ENCODE data around the gene OR13G1. TPM values are rescaled to one million over a fixed set of nuclear protein-coding genes. Genes with fewer than 3 reads are reported as not detected.

Gene OR13G1
- total and polyA plus RNA-seq, 2 experiments from 2014 or later, result not detected

DNA sequence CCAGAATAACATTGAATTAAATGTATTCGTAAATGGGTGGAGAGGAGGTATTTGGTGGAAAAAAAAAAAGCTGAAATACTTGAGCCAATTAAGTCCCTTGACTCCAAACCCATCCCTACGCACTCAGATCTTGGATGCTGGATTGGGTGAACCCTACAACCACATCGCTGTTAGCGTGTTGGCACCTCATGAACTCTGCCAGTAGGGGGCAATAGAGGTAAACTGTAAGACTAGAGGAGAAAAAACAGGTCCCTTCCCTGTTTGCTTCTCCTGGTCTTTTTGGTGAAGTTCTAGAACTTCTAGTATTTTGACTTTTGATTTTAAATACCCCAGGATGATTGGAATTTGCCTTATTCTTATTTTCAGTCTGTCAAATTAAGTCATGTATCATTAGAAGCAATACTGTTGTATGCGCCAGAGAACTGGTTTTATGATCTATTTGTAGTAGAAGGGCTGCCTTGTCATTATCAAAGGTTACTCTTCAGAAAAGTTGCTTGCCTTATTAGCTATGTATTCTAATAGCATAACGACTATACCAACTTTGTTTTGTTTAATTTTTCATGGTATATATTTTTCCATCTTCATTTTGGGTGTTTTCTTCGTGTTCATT, 1.9 kb upstream of the OR13G1 start:
- TF ChIP-seq, protein P1, sequence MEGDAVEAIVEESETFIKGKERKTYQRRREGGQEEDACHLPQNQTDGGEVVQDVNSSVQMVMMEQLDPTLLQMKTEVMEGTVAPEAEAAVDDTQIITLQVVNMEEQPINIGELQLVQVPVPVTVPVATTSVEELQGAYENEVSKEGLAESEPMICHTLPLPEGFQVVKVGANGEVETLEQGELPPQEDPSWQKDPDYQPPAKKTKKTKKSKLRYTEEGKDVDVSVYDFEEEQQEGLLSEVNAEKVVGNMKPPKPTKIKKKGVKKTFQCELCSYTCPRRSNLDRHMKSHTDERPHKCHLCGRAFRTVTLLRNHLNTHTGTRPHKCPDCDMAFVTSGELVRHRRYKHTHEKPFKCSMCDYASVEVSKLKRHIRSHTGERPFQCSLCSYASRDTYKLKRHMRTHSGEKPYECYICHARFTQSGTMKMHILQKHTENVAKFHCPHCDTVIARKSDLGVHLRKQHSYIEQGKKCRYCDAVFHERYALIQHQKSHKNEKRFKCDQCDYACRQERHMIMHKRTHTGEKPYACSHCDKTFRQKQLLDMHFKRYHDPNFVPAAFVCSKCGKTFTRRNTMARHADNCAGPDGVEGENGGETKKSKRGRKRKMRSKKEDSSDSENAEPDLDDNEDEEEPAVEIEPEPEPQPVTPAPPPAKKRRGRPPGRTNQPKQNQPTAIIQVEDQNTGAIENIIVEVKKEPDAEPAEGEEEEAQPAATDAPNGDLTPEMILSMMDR (IDR thresholded peaks at IDR 0.05; ENCODE audit: low read depth, low read length), result peak; percentile 53
- H3K9me3 ChIP-seq (ENCODE audit: low read depth), result no peaks in the 10 kb centered on the region
- no peak overlapping the region for H3K4me3 ChIP-seq
- no peaks in the 10 kb centered on the region for H3K4me1 ChIP-seq (ENCODE audit: low read depth)
- H3K27ac ChIP-seq, result no peak overlapping the region
- peak; percentile 32 to 89 for DNase-seq (ENCODE audit: low read depth in 1 of 2, low spot score in 1 of 2)
- H3K27me3 ChIP-seq, result no peaks in the 10 kb centered on the region
- no peaks in the 10 kb centered on the region for H3K36me3 ChIP-seq

DNA sequence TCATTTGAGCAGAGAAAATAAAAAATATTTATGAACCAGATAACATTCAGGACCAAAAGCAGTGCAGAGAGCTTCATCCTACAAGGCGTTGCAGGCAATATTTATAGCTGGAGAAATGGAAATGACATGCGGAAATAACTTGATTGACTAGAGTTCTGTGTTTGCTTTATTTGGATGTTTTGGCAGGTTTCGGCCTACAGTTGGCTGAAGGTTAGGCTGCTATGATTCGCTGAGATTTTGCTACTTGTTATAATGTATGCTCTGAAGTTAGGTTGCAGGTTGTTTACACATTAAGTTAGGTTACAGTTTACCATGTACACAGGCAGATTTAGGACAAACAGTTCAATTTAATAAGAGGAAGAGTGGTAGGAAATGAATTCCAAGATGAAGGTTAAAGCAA, 632 bp upstream of the OR13G1 start:
- Histone ChIP-seq H3K27me3 (no peaks in the 10 kb centered on the region), H3K4me1 (ENCODE audit: low read depth) (no peaks in the 10 kb centered on the region), H3K9me3 (ENCODE audit: low read depth) (no peaks in the 10 kb centered on the region), H3K4me3 (no peak overlapping the region), H3K27ac (no peak overlapping the region), H3K36me3 (no peaks in the 10 kb centered on the region)
- DNase-seq (ENCODE audit: low read depth in 1 of 2, low spot score in 1 of 2), result no peak
- TF ChIP-seq, protein P1 (IDR thresholded peaks at IDR 0.05; ENCODE audit: low read depth, low read length), result no peak

DNA sequence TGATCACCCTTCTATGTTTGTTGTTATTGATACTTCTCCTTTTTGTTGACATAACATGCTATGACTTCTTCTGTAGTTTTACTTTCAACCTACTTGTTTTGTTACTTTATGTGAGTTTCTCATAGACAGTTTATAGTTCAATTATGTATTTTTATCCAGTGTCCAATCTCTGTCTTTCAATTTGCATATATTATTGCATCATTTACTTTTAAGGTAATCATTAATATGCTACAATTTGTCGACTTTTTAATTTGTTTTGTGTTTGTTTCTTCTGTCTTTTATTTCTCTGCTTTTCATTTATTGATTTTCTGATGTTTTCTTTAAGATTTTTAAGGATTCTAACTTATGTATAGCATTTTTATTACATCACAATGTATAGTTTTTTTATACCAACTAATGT, 10.3 kb downstream of the OR13G1 start:
- DNase-seq (ENCODE audit: low read depth in 1 of 2, low spot score in 1 of 2), result no peak
- Histone ChIP-seq H3K4me1 (ENCODE audit: low read depth) (no peaks in the 10 kb centered on the region), H3K4me3 (no peak overlapping the region), H3K9me3 (ENCODE audit: low read depth) (no peaks in the 10 kb centered on the region), H3K36me3 (no peaks in the 10 kb centered on the region), H3K27ac (no peak overlapping the region), H3K27me3 (no peaks in the 10 kb centered on the region)
- TF ChIP-seq, protein P1 (IDR thresholded peaks at IDR 0.05; ENCODE audit: low read depth, low read length), result no peak

DNA sequence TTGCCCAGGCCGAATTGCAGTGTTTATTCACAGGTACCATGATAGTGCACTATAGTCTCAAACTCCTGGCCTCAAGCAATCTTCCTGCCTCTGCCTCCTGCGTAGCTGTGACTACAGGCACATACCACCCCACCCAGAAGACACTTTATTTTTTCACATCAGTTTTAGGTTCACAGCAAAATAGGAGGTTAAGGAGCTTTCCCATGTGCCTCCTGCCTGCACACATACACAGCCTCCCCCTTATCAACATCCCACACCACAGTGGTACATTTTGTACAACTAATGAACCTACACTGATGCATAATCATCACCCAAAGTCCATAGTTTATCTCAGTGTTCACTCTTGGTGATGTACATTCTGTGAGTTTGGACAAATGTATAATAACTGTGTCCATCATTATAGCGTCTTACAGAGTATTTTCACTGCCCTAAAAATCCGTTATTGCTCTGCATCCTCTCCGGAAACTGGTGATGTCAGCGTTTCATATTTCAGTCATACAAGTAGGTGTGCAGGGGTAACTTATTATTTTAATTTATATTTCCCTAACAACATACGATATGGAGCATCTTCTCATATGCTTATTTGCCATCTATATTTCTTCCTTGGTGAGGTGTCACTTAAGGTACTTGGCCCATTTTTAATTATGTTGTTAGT, 23.2 kb downstream of the OR13G1 start:
- no peaks in the 10 kb centered on the region for H3K4me1 ChIP-seq (ENCODE audit: low read depth)
- no peak for DNase-seq (ENCODE audit: low read depth in 1 of 2, low spot score in 1 of 2)
- H3K27ac ChIP-seq, result no peak overlapping the region
- no peaks in the 10 kb centered on the region for H3K36me3 ChIP-seq
- no peaks in the 10 kb centered on the region for H3K9me3 ChIP-seq (ENCODE audit: low read depth)
- H3K4me3 ChIP-seq, result no peak overlapping the region
- TF ChIP-seq, protein P1 (IDR thresholded peaks at IDR 0.05; ENCODE audit: low read depth, low read length), result no peak
- no peaks in the 10 kb centered on the region for H3K27me3 ChIP-seq

DNA sequence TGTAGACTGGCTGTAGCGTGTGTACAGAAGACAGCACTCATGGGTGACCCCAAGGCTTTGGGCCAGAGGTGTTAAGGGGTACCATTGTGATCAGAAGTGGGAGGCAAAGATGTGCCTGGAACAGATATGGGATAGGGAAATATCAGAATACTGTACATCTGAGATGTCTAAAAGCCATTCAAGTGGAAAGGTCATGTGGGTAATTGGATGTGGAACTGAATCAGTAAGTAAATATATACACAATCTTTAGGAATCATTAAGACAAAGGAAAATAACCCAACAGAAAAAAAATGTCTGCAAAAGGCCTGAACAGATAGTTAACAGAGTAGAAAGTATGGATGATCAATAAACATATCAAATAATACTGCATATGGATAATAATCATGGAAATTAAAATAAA, 26.5 kb downstream of the OR13G1 start:
- no peaks in the 10 kb centered on the region for H3K4me1 ChIP-seq (ENCODE audit: low read depth)
- no peaks in the 10 kb centered on the region for H3K9me3 ChIP-seq (ENCODE audit: low read depth)
- H3K4me3 ChIP-seq, result no peak overlapping the region
- no peak for DNase-seq (ENCODE audit: low read depth in 1 of 2, low spot score in 1 of 2)
- H3K27me3 ChIP-seq, result no peaks in the 10 kb centered on the region
- H3K27ac ChIP-seq, result no peak overlapping the region
- no peaks in the 10 kb centered on the region for H3K36me3 ChIP-seq
- TF ChIP-seq, protein P1 (IDR thresholded peaks at IDR 0.05; ENCODE audit: low read depth, low read length), result no peak
